Activated effector memory CD4-positive, alpha-beta T cell treated with anti-CD3 and anti-CD28 coated beads, Interleukin-2, amount 50 U/mL, for 16 hours (primary cell): ENCODE results near the gene UMOD.
A peak's percentile ranks its signal among the peaks of the same experiment; 100 is the strongest.

Experiments
- DNase-seq: peaks from one replicate; pipeline ENCODE4 v3.0.0-alpha.2; 2020

Gene UMOD

GRCh38 chr16:20352615-20353014 is at the start of gene UMOD:
UMOD (minus strand) TSS chr16:20352715; CDS start chr16:20350737, 1,978 bp downstream.
- no peak for DNase-seq

GRCh38 chr16:20401475-20402016 is 49.0 kb upstream of the UMOD start:
- DNase-seq, result no peak

GRCh38 chr16:20401066-20401465 is 48.6 kb upstream of the UMOD start:
- no peak for DNase-seq

DNA sequence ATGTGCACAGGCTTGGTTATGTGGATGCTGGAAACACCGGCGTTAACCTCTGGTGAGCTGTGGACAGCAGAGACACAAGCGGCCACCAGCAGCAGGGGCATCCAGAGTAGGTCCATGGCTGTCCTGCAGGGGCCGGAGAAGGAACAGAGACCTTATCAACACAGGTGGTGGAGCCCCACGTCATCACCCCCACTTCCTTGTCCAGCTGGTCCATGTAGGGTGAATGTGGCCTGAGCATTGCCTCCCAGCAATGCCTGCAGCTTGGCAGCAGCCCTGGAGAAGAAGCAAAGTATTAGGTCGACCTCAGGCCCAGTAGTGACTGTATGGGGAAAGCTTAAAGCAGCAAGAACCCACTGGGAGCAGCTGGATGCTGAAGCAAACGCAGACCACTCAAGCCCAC is 46.7 kb upstream of the UMOD start:
- no peak for DNase-seq

DNA sequence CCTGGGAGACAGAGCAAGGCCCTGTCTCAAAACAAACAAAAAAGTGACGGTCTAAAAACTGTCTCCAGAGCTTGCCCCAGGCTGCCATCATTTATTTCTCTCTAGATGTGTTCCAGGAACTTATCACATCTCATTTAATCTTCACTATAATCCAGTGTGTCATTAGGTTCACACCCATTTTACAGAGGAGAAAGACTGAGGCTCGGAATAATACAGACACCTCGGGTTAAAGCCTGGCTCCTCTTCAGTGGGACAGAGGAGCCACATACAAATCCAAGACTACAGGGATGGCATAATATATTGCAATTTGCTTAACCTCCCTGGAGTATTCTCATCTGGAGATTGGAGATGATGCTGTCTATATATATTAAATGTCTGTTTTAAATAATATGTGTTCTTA is 46.1 kb upstream of the UMOD start:
- no peak for DNase-seq

GRCh38 chr16:20397468-20398074 is 45.1 kb upstream of the UMOD start:
- DNase-seq, result no peak

DNA sequence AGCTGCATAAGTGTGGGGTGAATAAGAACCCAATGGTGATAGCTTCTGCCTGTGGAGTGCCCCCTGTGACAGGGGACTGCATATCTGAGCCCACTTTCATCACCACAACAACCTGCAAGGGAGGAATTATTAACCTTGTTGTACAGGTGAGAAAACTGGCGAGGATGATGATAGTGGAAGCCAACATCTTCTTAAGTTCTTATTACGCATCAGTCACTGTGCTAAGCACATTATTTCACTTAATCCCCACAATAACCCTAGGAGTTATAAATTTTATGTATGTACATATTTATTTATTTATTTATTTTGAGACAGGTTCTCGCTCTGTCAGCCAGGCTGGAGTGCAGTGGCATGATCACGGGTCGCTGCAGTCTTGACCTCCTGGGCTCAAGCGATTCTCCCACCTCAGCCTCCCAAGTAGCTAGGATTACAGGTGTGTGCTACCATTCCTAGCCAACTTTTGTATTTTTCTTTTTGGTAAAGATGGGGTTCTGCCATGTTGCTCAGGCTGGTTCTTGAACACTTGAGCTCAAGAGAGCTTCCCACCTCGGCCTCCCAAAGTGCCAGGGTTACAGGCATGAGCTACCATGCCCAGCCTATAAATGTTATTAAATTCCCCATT is 44.4 kb upstream of the UMOD start:
- DNase-seq, result no peak

- no peak for DNase-seq
These were observed 43.4 kb upstream of the UMOD start for GRCh38 chr16:20395946-20396345.

DNA sequence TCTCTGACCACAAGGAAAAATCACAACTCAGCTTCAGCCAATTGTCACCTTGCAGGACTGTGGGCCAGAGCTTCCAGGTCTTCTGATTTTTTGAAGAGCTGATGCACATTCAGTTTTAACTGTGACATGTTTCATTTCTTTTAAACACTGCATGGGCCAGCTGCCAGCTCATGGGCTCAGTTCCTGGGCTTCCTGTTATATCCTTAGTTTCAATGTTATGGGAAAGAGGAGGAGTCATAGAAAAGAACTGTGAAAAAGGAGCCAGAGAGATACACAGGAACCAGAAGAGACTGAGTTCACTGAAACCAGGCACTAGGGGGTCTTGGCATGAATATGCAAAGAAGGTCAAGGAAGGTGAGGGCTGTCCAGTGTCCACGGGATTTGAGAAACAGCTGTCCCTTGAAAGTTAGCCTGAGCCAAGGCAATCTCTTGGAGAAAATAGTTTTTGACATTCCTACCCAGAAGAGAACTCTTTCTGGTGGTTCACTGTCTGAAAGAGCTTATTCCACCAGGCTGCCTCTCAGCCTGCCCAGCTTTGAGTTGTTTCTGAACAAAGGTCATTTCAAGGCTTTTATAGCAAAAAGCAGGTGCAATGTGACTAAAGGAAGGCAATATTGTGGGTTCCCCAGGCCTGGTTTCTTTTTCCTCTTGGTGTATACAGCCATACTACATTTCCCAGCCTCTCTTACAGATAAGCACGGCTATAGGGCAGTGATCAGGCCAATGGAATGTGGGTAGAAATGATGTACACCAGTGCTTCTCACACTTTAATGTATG is 41.5 kb upstream of the UMOD start:
- DNase-seq, result no peak

DNA sequence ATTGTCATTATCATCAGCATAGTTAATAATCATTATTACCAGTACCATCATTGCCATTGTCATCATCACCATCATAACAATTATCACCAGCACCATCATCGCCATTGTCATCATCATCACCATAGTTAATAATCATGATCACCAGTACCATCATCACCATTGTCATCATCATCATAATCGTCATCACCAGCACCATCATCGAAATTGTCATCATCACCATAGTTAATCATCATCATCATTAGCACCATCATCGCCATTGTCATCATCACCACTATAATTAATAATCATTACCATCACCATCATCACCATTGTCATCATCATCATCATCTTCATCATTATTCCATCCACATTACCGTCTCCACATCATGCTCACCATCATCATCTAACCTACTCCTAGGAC is 38.5 kb upstream of the UMOD start:
- no peak for DNase-seq

- DNase-seq, result no peak
These were observed 36.3 kb upstream of the UMOD start for GRCh38 chr16:20388854-20389253.

DNA sequence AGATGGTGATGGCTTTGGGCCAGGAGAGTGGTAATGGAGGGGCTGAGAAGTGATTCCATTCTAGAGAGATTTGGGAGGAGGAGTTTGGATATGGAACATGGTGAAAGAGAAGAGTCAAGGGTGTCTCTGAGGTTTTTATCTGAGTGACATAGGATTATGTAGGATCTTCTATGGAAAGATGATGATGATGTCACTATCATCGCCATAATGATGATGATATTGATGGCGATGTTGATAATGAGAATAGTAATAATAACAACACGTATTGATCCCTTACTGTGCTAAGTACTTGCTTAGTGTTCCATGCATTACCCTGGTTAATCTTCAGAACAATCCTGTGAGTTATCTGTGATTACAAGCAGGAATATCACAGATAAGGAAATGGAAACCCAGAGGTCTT is 35.5 kb upstream of the UMOD start:
- DNase-seq, result no peak

DNA sequence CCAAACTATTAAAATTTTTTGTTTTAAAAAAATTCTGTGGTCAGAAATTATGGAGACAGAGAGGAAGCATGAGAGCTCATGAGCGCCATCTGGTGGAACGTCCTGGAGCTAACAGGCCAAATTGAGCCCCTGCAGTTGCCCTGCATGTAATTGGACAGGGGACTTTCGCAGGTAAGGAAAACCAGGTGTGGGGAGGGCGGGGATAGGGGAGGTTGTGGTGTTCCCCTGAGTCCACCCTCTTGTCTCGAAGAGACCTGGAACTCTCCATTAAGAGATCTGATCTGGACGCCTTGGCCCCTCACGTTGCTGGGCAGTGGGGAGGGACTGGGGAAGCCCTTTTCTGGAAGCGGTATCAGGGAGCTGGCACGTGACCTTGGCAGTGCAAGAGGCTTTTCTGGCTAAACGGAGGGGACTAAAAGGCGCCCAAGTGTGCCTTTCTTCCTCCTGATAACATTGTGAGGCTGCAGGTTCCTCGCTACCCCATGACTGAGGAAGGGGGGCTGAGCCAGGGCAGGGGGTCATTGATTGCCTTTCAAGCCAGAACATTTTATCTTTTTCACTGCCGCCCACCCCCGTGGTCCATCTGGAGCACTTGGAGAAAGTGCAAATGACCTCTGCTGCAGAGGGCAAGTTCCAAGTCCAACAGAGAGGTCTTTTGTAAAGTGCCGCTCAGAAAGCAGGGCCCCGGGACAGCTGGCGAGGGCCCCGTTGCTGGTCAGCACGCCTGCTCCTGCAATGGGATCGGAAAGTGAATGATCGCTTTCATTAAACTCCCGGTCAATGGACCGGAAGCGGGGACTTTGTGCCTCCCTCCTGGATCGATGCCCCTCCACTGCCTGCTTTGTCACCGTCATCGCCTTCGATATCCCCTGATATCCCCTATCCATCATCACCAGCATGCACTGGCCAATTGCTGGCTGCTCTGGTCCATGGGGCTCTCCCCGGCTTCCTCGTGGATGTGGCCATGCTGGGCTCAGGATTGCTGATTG is 33.6 kb upstream of the UMOD start:
- peak; percentile 80 for DNase-seq

DNA sequence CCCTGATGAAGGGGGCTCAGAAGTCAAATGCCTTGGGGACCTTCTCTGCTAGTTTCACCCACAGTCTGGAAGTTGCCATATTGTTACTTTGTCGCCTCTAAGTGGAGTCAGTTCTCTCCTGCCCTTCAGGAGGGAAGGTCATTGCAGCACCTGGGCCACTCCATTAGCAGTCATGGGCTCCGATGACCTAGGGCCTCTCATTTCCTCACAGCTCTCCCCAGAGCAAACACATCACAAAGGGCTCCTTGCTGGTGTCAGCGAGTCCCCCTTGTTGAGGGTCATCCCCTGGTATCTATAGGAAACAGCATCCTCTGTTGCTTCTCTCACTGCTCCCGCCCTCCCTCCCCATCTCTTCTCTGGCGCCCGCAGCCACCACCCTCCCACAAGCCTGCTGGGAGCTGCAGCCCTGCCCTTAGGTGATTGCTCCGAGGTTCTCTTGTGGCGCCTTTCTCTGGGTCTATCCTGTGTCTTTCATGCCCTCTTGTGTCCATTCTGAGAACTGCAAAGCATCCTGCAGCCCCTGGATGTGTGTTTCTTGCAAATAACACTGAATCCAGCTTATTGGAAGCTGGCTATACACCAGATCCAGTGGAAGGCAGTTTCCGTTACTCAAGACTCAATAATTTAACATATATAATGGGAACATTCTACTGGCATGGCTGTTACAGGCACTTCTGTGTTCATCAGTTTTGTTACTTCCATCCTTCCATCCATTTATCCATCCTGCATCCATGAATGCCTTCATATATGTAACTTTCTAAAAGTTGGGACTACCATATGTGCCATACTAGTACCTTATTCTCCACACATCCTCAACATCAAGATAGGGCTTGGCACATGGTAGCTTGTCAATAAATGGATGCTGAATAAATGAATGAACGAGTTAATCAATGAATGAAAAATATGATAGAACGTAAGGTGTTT is 30.9 kb upstream of the UMOD start:
- DNase-seq, result peak; percentile 64

- no peak for DNase-seq
These were observed 29.9 kb upstream of the UMOD start for GRCh38 chr16:20382202-20382948.

- no peak for DNase-seq
These were observed 28.3 kb upstream of the UMOD start for GRCh38 chr16:20380782-20381181.

DNA sequence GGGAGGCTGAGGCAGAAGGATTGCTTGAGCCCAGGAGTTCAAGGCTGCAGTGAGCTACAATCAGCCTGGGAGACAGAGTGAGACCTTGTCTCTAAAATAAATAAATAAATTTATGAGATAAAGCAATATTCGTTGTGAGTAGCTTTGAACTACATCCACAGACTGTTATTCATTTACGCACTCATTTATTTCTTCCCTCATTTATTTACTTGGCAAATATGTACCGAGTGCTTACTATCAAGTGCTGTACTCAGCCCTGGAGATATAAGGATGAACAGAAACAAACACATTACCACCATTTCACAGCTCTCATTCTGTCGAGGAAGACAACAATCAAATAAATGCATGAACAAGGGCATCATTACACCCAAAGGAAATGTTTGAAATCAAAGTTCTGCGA is 24.7 kb upstream of the UMOD start:
- DNase-seq, result no peak

DNA sequence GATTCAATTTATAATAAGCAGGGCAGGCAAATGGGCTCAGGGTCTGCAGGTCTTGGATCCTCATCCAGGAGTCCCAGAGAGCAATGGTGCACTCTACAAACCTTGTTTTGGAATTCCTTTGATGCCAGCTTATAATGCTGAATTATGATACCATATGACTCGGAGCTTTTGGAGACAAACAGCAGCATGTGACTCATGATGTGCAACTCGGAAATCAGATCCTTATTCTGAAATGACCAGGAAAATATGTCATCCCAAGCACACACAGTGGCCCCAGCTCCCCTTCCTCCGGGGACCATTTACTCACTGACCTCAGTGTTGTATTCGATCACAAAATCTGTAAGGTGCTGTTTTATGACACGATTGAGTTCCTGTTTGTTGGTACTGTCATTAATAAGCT is 20.2 kb upstream of the UMOD start:
- no peak for DNase-seq

- no peak for DNase-seq
These were observed 17.0 kb upstream of the UMOD start for GRCh38 chr16:20369452-20370054.

DNA sequence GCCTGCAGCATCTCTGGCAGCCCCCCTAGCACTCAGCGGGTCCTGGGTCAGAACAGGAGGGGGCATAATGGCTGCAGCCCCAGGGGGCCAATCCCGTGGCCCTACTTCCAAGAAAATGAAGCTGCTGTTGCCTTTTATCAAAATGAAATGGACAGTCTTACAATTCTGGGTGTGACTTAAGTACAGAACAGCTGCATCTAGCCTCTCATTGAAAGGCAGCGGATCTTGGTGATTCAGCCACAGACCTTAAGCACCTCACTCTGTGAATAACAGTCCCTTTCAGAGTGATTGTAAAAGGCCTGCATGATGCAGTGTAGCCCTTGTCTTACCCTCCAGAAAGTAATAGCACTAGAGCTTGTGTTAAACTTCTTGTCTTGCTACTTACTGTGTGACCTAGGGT is 11.5 kb upstream of the UMOD start:
- no peak for DNase-seq
